Measurements from ENCODE around the gene NR3C2.

Gene NR3C2

DNA sequence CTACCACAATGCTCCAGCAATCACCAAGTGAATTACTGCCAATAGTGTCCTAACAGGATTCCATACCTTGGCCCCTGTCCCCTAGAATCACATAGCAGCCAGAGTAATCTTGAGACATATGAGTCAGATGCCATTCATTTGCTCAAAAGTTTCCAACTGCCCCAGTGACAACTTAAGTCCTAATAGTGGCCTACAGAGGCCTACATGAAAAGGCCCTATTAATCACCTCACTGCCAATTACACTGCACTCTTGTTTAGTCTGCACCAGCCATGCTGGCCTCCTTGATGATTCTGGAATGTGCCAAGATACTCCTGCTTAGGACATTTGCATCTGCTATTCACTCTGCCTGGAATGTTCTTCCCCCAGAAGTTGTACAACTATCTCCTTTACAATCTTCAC, 130.7 kb downstream of the NR3C2 start:
- DNase-seq (ENCODE audit: low spot score): no peak

DNA sequence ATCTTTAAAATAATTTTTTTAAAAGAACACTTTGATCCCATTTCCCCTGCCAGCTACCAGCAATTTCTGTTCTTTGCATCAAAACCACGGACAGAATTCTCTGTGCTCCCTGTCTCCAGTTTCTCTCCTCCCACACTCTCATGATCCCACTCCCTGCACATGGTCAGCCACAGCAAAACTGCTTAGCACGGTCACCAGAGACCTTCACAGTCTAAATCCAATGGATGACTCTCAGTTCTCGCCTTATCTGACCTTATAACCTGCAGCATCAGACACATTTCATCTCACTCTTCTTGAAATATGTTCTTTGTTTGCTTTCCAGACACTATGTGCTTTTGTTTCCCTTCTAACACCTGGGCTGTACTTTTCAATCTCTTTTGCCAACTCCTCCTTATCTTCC, 131.5 kb downstream of the NR3C2 start:
- DNase-seq (ENCODE audit: low spot score): no peak

DNA sequence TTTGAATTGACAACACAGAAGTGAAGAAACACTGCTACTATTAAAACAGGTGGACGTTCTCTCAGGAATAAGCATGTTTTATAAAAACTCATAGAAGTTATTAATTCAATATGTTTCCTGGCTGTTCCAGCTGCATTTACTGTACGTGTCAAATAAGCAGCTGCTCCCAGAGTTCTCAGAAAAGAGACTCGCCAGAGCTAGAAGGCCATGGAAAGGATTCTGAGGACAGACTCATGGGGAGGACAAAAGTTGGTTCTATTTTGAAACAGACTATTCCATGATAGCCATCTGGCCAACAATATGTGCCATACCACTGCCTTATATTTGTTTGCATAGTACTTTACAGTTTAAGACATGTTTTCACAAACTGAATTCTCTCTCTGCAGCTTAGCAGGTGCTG, 136.5 kb downstream of the NR3C2 start:
- no peak for DNase-seq (ENCODE audit: low spot score)

DNA sequence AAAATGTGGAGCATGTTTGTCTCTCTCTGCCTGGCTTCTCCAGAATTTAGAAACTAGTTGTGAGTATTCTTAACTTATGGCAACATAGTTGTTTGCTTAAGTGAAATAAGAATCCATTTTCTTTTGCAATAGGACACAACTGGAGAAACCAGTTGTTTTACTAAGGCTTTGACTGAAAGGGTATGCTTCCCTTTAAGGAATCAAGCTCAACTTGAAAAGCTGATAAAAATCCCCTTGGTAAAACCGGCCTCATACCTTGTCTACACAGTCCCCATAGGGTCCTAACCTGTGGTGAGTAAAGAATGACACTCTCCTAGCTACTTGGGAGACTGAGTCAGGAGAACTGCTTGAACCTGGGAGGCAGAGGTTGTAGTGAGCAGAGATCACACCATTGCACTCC, 139.8 kb downstream of the NR3C2 start:
- DNase-seq (ENCODE audit: low spot score): no peak

DNA sequence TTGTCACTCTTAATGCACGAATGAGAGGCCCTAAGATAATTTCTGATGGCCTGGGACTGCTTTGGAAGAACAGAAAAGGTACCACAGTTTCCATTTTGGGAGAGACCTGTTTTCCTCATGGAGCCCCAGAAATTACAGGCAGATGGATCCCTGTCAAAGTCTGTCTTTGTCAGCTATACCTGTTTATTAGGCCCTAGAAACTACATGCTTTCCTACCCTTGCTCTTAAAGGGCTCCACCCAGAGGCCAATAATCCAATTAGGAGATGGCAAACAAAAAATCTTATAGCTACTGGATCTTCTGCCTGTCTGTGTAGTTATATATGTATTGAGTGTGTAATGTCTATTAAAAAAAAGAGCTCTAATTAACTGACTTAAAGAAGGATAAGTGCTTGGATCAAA, 141.3 kb downstream of the NR3C2 start:
- DNase-seq (ENCODE audit: low spot score): no peak

DNA sequence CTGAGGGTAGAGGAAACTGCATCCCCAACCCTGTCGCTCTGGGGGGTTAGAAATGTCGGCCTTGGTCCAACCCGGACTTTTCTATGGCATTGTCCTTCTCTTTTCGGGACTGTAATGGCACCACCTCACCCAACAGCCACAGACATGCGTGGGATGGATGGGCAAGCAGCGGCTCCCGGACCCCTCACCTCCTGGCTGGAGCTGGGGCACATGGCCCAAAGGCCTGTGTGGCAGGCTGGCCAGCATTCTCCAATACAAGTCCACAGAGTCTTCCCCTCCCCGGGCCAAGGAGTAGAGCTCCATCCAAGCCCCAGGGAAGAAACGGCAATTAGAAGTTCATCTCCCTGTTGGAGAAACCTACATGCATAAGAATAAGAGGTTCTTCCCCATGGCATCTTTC, 142.9 kb downstream of the NR3C2 start:
- DNase-seq (ENCODE audit: low spot score): no peak

DNA sequence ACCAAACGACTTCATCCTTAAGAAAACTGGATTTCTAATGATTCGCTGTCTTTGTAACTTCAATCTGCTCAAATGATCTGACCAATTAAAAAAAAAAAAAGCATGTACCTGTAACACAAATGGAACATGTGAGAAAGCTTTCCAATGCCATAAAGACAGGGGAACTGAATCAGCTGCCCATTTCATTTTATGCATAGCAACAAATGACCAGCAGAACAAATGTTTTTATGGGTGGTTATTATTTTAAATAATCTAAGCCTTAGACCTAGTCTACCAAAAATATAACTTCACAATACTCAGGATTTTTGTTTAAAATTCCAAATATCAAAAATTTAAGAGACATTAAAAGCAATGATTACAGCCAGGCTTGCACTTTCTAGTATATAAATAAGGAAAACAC, 145.7 kb downstream of the NR3C2 start:
- no peak for DNase-seq (ENCODE audit: low spot score)

DNA sequence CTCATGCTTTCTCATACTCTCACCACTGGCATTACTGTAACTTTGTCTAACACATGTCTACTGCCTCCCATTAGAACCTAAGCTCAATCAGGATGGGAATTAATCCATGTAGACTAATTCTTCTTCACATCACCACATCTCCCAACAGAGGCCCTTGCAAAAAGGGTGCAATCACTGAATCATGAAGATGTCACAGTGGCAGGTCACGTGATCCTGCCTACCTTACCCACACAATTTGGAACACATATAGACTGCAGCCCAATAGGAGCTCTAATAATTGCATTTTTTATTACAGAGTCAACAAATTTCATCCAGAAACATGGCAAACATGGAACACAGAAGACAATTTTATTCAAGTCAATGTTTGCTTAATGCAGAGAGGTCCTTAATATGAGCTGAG, 146.6 kb downstream of the NR3C2 start:
- no peak for DNase-seq (ENCODE audit: low spot score)

DNA sequence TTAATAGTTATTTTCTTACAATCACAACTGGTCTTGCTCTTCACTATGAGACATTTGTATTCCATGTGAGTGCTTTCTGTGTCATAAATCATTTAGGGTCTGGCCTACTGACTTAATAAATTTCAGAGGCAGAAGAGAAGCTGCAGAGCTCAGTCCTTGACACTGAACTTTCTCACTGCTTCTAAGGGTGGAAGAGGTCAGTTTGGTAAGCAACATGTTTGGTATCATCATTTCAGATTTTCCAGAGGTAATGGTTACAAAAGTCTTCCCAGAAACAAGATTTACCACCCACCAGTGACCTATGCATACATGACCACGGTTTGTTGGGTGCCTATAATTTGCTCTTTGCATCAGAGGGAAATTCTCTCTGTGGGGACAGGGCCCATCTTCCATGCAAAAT, 148.6 kb downstream of the NR3C2 start:
- DNase-seq (ENCODE audit: low spot score): no peak

DNA sequence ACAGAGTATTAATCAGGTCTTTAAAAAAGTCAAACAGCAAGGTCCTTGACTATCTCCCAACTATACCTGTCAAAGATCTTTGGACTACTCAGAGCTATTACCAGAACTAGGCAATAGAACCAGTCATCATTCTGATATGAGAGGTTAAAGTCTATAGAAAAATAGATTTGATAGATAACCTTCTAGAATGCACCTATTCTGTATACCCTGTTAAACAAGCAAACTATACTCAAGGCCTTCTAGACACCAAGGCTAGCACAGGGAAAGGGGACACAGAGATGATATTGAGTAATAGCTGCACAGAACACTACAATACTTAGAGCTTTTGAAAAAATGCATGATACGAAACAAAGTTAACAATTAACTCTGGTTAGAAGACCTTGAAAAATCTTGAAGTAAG, 149.5 kb downstream of the NR3C2 start:
- DNase-seq (ENCODE audit: low spot score): no peak

DNA sequence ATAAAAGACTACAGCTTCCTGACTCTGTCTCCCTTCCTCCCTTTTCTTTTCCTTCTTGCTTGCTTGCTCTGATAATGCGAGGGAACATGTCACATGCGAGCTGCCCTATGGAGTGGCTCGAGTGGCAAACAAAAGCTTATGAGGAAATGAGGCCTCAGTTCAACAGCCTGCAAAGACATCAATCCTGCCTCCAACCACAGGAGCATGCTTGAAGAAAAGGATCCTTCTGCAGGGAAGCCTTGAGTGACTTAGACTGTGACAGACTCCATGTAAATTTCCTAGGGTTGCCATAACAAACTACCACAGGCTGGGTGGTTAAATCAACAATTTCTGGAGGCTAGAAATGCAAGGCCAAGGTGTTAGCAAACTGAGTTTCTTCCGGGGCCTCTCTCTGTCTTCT, 152.5 kb downstream of the NR3C2 start:
- no peak for DNase-seq (ENCODE audit: low spot score)

DNA sequence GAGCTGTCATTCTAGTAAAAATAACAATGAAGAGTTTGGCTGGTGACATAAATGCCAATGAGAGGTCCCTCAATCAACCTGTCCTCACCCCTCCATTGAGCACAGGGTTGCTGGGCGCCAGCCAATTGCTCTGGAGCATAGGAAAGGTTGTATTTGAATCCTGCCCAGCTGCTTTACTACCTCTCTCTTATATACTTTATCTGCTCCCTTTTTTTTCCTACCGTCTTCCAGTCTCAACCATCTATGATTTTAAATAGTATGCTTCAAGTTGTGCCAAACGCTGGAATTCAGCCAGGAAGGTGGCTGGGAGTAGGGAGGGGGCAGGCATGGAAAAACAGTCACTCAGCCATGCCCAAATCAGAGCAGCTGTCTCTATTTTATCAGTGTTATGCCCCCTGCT, 153.8 kb downstream of the NR3C2 start:
- DNase-seq (ENCODE audit: low spot score): no peak

DNA sequence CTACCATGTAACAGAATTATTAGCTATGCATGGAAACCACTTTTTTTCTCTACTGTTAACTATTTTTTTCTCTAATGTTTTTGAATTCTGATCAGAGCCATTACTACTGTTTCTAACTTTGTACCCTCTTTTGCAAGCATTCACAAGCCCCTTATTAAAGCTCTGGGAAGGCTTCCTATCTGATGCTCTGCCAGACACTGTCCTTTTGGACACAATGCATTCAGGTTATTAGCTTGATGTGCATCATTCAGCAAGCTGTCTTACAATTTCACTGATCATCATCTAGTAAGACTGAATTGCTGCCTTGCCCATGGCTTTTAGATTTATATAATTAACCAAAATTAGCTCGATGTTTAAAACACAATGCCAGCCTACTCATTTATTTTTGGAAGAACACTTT, 155.1 kb downstream of the NR3C2 start:
- DNase-seq (ENCODE audit: low spot score): no peak

DNA sequence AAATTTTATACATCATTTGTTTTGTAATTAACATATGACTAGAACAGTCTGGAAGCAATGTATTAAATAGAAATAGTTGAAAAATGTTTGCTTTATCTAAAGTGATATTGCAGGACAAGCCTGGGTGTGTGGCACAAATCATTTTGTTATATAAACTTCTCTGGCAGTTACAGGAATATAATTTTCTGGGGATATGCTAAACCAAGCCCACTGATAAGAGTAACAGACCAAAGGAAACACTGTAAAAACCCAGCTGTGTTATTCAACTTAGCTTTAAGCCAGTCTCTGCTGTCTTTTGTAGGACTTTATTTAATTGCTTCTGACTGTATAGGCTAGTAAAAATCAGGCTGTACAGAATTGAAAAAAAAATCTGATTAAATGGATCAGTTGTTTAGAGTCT, 156.2 kb downstream of the NR3C2 start:
- DNase-seq (ENCODE audit: low spot score): no peak

DNA sequence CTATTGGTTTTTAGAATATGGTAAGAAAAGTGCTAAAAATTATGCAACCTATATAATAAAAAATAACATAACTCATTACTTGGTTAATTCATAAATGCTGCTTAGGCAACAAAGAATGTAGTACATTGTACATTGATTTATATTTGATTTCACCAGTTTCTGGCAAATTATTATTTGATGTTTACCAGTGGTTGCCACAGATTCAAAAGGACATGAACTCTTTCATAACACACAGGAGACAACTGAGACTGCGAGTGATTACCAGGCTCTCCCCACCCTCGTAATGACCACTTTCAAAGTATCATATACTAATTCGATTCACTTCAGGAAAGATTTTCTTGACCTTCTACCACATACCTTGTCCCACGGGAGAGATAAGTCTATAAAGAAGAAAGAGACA, 158.5 kb downstream of the NR3C2 start:
- DNase-seq (ENCODE audit: low spot score): no peak

DNA sequence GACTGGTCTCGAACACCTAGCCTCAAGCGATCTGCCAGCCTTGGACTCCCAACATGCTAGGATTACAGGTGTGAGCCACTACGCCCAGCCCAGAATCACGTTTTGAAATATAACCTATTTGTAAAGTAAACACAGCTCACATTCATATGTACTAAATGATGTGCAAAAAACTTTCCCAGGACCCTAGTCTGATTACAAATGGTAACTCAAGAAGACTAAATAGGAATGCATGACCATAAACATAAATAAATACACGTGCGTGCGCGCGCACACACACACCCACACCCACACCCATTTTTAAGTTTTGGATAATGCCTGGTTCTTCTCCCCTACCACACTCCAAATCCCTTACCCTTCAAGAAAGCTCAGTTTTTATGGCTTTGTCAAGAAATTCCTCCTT, 163.9 kb downstream of the NR3C2 start:
- no peak for DNase-seq (ENCODE audit: low spot score)

DNA sequence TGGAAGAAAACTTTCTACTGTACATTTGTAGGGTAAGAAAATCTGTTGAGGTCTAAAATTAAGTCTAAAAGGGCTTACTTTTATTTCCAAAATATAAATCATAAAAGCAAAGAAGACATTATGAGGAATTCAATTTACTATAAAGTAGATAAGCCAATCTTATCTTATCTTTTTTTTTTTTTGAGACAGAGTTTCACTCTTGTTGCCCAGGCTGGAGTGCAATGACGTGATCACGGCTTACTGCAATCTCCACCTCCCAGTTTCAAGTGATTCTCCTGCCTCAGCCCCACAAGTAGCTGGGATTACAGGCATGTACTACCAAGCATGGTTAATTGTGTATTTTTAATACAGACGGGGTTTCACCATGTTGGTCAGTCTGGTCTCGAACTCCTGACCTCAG, 166.9 kb downstream of the NR3C2 start:
- DNase-seq (ENCODE audit: low spot score): no peak

DNA sequence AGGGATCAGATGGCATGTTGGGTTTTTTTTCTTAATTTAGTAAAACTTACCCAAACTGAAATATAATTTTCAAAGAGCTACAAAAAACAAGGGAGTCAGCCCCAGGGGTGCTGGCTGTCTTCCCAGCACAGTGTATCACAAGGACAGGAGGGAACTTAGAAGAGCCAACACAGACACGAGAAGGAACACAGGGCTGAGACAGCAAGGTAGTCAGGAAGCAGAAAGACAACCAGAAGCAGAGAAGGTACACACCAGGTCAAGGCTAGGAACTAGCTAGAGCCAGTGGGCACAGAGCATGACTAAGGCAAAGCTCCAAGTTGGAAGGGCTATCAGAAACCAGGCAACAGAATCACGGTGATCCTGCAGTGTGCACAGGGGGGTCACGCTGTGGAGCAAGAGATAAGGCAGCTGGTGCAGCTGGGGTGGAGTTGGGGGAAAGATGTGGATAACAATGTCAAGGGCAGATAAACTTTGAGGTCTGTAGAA, 168.7 kb downstream of the NR3C2 start:
- no peak for DNase-seq (ENCODE audit: low spot score)

DNA sequence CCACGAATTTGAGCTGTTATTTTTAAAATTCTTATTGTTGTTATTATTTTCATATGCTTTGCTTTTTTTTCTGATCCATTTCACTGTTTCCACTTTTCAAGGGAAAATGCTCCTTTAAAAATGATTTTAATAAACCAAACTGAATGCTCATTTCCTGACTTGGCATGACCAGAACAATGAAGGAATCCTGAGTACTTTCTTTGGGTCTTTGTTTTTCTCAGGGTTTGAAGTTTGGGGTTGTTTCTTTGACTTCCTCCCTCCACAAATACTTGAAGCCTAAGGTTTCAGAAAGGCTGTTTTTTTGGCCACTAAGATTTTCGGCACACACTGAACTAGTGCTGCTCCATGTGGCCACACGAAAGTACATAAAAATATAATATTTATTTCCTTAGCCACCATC, 171.0 kb downstream of the NR3C2 start:
- no peak for DNase-seq (ENCODE audit: low spot score)

DNA sequence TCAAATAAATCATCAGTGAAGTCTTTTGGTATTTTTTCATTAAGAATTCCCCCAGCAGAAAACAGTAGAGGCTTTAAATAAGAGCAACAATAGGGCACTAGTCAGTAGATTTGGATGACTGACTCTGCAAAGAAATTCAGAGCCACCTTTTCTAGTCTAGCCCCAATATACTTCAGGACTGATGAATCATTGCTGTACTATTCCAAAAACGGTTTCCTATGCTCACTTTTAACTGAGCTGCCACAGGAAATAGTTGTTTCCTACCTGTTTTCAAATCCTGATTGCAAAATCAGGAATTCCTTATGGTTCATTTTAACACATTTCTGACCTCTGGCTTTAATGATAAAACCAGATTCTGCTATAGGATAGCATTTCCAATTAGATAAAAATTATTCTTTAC, 171.6 kb downstream of the NR3C2 start:
- DNase-seq (ENCODE audit: low spot score): no peak

DNA sequence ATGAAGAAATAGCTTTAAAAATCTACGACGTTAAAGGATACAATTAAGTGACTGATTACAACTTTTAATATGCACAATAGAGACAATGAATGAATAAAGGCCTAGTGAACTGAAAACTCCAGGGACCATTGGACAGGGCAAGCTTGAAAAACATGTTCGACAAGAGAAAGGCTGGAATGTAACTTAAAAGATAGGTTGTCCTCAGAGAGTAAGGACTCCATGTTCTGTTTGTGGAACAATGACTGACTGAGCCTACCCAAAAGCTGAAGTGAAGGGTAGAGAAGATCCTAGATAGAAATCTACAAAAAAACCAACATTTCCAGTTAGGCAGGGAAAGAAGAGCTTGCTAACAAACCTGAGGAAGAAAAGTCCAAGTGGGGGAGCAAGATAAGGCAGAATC, 173.4 kb downstream of the NR3C2 start:
- no peak for DNase-seq (ENCODE audit: low spot score)

DNA sequence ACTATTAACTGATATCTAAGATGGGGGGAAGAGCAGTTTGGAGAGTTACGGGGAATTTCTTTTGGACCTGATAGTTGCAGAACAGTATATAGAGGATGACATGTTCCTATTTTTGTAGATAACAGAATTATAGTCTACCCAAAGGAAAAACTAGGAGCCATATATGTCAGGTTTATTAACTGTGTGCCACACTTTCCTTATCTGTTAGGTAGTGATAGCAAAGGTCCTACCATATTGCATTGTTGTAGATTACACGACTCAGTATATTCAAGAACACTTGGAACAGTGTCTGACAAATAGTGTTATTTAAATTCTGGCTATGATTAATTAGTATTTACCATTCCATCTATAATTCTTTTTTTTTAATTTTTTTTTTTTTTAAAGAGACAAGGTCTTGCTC, 175.3 kb downstream of the NR3C2 start:
- no peak for DNase-seq (ENCODE audit: low spot score)

DNA sequence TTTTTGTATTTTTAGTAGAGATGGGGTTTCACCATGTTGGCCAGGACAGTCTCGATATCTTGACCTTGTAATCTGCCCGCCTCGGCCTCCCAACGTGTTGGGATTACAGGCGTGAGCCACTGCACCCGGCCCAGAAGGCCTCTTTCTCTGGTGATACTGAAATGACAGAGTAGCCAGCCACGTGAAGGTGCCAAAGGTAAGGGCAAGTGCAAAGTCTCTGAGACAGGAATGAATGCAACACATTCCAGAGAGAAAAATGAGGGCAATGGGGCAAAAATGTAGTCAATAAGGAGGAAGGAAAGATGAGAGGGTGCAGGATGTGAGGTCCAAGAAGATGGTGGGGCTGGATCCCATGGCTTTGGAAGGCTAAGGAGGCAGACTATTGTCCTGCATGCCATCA, 176.0 kb downstream of the NR3C2 start:
- DNase-seq (ENCODE audit: low spot score): no peak

DNA sequence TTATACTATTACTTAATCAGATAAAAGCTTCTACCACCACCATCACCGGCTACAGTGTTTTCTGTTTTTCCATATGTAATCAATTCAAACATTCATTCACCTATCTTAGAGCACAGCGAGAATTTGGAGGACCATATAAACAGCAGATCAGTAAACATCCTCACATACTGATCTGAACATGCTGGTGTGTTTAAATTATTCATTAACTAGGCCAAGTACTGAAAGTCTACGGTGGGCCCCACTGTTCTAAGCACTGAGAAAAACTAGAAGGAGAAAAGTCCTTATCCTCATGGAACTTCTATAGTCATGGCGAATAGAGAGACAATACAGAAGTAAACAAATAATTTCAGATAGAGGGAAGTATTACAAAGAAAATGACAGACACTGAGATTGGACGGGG, 176.6 kb downstream of the NR3C2 start:
- DNase-seq (ENCODE audit: low spot score): no peak

DNA sequence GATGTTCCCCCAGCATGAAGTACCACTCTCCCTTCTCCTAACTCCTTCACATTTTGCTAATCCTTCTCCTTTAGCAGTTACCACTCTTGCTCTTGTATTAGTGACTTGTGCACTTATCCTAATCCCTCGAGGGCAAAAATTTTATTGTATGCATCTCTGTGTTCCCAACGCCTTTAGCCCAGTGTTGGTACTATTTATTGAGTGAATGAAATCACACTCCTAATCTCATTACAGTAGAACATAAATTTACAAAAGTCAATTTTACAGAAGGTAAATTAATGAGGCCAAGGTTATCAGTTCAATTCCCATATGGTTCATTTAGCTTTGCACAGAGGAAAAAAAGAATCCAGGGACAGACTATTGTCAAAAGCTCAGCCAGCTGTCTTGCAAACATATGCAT, 178.4 kb downstream of the NR3C2 start:
- no peak for DNase-seq (ENCODE audit: low spot score)

Measured in AG20443 (cell line).